HG03025 (cell line): ENCODE measurements around the gene ADAM12.

Experiments used
- ATAC-seq: cut with Tn5 transposase; IDR thresholded peaks from one replicate; pipeline ENCODE4 v1.9.1; 2021; ENCODE audit warnings: mild to moderate bottlenecking, moderate library complexity; ENCODE audit not compliant: unreplicated experiment, low FRiP score

The ADAM12 gene

DNA sequence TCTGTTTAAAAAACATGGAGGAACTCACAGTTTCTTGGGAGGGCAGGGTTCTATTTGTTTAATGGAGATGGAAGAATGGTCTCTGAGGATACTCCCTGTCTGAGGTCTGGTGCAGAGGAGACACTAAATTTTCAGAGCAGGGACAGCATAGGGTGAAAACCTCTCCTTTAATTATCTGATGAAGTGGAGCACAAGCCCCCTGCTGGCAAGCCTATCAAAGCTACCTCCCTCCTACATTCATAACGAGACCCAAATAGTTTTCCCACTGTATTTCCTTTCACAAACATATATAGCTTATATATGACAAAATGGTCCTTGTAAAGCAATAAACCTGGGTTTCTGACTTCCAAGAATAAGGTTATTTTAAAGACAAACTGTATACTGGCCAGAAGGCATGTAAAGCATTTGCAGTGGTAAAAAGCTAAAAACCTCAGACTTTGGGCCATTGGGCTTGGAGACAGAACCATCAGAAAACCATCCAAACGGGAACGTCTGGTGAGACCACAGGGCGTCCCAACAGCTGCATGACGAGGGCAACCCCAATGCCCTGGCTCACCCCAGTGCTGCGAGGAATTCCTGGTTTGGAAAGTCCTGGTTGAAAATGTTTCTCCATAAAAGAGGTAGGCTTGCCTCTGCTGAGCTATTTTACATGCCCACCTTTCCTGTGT lies 290.6 kb downstream of the ADAM12 start:
- no peak for ATAC-seq

DNA sequence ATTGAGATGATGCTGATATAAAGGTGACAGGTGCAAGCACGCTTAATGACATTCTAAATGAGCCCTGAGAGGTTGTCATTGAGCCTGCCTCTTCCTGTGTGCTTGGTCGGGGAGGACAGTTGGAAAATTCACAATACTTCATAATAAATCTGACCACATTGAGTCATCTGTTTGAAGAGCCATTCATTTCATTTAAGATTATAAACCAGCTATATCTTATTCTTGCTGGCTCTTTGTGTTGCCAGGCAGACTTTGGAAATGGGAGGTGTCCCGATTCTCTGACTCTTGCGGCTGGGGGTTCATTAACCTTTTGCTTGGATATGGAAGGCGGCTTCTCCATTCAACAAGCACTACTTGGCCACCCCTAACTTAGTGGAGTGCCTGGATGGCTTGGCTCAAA lies 293.7 kb downstream of the ADAM12 start:
- no peak for ATAC-seq

- no peak for ATAC-seq
Measured at GRCh38 chr10:126092366-126093215, 295.7 kb downstream of the ADAM12 start.

GRCh38 chr10:126090911-126091728 lies 297.2 kb downstream of the ADAM12 start:
- ATAC-seq: no peak

- no peak for ATAC-seq
Measured at GRCh38 chr10:126090443-126090842, 297.8 kb downstream of the ADAM12 start.

- no peak for ATAC-seq
Measured at GRCh38 chr10:126087796-126088505, 300.3 kb downstream of the ADAM12 start.

DNA sequence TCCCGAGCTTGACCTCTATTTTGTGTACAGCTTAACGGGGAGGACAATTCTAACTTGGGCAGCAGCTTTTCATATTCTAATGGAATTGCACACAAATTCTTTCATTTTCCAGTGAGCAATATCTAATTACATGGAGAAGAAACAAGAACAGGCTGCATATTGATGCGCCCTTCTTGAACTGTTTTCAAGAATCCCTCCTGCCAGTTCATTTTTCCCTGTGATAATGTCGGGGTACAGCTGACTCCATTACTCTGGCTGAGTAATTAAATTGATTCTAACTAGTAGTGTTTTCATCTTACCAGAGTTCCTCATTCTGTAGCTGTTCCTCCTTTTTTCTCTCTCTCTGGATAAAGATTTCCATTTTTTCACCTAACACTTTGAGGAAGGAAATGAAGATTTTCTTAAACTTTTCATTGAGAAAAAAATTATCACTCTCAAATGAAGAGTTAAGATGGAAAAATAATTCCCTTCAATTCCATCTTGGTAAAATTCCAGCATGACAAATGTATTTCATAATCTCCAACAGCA lies 301.1 kb downstream of the ADAM12 start:
- no peak for ATAC-seq

- no peak for ATAC-seq
Measured at GRCh38 chr10:126085806-126086205, 302.5 kb downstream of the ADAM12 start.

- no peak for ATAC-seq
Measured at GRCh38 chr10:126084369-126084768, 303.9 kb downstream of the ADAM12 start.

GRCh38 chr10:126083009-126083408 lies 305.3 kb downstream of the ADAM12 start:
- no peak for ATAC-seq

DNA sequence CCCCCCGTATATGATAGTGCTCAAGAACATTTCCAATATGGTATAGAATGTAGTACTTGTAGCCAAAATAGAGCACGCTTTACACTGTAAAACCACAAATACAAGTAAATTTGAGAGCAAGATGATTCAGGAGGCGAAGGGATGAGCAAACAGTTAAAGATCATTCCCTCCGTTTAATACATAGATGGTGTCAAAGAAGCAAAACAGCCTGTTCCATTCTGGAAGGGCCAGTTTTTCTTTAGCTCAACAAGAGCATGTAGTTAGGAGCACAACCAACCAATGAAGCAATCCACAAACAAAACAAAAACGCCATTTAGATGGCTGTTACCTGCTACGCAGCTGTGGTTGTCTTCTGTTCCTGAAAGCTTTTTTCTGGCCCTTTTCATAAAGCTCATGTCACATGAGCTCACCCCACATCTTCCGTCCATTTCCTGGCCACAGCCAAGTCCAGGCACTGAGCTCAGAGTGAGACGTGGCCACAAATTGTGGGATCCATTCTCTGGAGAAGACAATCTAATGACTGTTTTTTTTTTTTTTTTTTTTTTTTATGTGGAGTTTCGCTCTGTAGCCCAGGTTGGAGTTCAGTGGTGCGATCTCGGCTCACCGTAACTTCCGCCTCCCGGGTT lies 306.3 kb downstream of the ADAM12 start:
- no peak for ATAC-seq

DNA sequence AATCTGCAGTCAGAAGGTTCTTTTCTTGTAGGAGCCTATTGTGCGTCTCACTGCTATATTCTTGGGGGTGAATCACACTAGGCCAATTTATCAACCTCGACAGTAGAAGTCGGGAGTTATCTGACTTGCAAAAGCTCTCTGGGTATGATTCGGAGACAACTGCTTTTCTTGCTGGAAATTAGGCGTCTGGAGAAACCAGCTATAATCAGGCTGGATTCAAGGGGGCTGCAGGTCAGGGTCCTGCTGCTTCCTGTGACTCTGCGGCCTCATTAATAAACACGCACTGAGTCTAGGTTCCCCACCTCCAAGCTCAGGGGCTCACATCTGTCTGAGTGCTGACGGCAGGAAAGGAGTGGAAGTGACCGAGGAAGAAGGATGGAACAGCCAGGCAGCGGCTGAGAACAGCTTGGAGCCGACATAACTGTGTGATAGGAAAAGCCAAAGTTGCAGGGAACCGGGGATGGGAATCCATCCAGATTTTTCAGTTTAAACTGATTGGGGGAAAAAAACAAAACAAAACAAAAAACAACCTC lies 307.3 kb downstream of the ADAM12 start:
- no peak for ATAC-seq

DNA sequence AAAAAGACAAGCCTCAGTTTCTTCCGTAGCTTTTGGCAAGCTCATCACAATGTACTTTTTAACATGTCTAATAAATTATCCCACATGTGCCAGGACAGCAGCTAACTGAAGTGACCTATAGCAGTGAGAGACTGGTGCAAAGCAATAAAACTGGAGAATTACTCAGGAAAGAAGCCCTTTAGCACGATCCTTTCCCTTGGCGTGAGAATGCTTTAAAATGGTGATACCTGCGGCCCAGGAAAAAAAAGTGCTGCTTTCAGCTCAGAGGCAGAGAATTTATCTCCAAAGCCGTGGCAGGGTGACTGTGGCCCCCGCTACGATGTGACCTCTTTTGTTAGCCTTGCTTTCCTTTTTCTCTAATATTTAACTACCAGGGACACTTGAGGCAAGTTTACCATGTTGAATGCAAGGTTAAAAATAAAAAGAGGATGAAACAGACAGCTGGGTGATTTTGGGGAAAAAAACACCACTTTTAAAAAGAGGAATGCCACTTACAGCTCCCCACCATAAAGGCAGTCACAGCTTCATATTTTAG lies 307.9 kb downstream of the ADAM12 start:
- no peak for ATAC-seq

- ATAC-seq: no peak
Measured at GRCh38 chr10:126075009-126075408, 313.3 kb downstream of the ADAM12 start.

DNA sequence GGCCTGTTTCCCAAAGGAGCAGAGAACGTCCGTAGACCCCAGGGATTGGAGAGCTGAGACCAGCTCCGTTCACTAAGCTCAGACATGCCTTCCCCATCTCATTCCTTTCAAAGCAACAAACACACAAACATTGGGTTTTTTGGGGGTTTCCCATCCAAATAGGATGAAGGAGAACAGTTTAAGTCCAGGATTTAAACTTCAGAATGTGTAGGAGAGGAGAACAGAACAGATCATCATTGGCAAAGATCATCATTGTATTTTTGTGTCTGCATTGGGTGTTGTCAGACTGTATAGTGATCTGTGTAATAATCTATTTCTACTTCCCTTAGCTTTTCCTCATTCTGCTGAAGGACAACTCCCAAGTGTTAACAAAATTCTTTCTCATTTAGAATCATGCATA lies 314.0 kb downstream of the ADAM12 start:
- no peak for ATAC-seq

DNA sequence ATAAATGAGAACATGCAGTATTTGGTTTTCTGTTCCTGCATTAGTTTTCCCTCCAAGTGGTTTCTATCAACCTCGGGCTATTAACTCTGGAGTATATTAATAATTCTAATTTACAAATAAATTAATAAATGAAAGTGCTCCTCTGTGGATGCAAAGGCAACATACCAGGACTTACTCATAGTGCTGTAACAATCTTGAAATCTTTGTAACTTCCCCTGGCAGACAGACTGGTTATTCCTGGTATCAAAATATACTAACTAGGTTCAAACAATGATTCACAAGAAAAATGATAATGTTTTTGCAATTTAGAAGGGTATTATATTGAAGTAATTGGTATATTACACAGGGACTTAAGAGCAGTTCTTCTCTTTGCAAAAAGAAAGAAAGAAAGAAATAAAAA lies 314.7 kb downstream of the ADAM12 start:
- ATAC-seq: no peak

- ATAC-seq: no peak
Measured at GRCh38 chr10:126072622-126073021, 315.7 kb downstream of the ADAM12 start.

GRCh38 chr10:126070476-126071215 lies 317.6 kb downstream of the ADAM12 start:
- no peak for ATAC-seq

GRCh38 chr10:126068322-126068721 lies 320.0 kb downstream of the ADAM12 start:
- no peak for ATAC-seq
